Fibroblast of peridontal ligament (primary cell): Measurements from ENCODE around the gene PDE6A.

ENCODE experiments used
- DNase-seq: peaks from one replicate; pipeline ENCODE4 v3.0.0-alpha.2; 2010; ENCODE audit errors: extremely low read depth

PDE6A gene

GRCh38 chr5:149944666-149945065 lies at the start of gene PDE6A:
Gene PDE6A, minus strand, starts transcription at chr5:149944793. Its CDS starts 120 bp downstream, at chr5:149944673.
- no peak for DNase-seq

DNA sequence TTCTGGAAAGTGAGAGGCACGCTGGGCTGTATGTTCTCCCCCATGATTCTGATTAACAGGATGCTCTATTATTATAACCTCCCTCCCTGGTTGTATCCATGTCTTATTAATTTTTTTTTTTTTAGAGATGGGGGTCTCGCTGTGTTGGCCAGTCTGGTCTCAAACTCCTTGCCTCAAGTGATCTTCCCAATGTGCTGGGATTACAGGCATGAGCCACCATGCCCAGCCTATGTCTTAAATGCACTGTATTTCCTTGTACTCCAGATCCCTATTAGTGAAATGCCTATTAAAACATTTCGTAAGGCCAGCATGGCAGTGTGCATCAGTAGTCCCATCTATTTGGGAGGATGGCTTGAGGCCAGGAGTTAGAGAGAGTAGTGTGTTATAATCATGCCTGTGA lies 48.9 kb upstream of the PDE6A start:
- DNase-seq, result no peak

DNA sequence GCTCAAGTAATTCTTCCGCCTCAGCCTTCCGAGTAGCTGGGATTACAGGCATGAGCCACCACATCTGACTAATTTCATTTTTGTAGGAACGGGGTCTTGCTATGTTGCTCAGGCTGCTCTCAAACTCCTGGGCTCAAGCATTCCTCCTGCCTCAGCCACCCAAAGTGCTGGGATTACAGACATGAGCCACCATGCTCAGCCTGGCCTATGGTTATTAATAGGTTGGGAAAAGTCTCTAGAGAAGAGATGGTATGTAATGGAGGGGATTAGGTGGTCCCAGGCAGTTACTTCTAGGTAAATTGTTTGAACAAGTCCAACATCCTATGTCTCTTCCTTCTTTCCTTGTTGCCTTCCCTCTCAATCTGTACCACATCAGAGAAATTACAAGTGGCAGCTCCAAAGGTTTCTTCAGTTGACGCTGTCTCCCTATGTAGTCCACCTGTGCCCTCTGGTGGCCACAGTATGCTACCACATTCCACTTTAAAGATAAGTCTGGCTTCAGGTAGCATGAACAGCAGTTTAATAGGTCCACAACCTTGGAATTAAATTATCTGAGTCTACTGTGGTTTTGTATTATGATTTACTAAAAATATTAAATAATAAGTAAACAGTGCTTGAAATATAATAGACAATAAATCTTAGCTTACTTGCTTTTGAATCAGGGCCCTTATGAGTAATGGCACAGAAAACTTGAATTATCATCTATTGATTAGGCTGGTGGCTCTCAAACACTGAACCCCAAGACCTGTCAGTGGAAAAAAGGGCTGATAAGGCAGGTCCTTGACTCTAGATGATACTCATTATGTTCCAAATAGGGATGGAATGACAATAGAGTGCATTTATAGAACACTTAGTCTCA lies 46.2 kb upstream of the PDE6A start:
- DNase-seq, result peak; percentile 80

GRCh38 chr5:149988126-149988525 lies 43.5 kb upstream of the PDE6A start:
- no peak for DNase-seq

DNA sequence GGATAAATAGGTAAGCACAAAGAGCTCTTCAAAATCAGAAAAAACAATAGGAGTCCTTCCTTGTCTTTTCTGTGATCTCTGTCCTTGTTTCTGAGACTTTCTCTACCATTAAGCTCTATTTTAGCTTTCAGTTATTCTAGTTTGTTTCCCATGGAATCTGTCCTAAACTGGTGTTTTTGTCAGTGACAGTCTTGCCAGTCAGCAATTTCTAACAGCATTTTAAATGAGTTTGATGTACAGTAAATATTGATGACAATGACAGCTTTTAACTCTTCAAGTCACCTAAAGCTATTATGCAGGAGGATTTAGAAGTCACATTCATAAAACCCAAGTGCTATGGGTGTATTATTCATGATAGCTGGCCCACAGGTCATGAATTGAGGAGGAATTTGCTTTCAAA lies 37.9 kb upstream of the PDE6A start:
- DNase-seq, result no peak

DNA sequence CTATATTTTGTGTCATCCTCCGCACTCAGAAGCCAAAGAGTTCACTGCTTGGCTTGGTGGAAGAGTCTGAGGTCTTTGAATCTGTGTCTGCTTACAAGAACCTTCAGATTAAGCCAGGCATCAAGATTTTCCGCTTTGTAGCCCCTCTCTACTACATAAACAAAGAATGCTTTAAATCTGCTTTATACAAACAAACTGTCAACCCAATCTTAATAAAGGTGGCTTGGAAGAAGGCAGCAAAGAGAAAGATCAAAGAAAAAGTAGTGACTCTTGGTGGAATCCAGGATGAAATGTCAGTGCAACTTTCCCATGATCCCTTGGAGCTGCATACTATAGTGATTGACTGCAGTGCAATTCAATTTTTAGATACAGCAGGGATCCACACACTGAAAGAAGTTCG lies 36.6 kb upstream of the PDE6A start:
- no peak for DNase-seq

DNA sequence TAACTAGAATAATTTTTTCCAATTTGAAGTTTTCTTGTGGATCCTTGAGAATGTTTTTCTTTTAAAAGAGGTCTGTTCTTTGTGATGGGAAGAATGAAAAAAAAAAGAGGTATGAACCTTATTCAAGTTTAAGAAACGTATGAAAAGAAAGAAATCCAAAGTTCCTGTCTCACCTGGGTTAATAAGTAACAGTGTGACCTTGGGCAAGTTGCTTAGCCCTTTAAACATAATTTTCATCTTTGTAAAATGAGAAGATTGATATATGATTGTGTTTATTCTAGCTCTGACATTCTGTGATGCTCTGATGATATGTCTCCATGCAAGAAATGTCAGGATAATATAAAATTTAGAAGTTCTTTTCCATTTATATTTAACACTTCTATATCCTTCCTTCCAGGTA lies 35.3 kb upstream of the PDE6A start:
- DNase-seq, result no peak

DNA sequence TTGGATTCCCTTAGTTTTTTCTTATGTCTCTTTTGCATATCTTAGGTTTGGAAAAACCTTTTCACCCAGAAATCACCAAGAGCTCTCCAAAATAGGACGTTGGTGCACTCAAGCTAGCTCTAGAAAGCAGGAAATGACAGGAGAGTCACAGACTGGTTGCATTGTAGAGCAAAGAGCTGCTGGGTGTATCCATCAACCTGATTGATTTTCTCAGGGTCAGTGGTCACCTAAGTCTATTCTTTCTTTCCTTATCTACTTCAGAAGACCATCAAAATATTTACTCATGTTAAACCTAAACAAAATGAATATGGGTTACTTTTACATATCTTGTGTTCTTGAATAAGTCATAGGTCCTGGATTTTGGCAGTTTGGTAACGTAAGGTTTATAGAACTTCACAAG lies 30.8 kb upstream of the PDE6A start:
- DNase-seq, result no peak

DNA sequence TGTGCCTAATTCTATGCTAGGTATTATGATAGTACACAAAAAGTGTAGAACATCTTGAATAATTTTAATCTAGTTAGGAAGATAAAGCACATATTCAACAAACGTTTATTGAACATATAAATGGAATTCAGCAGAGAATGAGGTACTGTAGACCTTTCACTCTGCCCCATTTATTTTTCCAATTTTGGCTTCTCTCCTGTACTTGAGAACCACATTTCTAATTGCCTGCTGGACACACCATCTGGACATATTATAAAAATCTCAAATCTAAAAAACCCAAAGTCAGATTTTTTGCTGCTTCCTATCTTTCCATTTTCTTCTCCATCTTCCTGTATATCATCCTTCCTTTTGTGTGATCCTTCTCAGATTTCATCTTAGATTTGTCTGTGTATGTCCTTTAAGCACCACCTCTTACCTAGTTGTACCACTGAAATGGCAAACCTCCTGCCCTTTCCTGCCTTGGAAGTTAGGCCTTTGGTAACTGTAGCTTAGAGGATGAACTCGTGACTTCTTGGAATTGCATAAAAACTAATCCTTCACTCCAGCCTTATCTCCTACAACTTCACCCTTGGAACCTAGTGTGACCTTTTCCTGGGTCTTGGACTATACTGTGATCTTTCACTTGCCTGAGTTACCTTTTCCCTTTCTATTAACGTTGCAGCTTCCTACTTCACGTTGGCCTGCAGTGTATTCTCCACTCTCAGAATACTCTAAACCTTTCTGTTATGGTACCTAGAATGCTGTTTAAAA lies 24.8 kb upstream of the PDE6A start:
- no peak for DNase-seq

DNA sequence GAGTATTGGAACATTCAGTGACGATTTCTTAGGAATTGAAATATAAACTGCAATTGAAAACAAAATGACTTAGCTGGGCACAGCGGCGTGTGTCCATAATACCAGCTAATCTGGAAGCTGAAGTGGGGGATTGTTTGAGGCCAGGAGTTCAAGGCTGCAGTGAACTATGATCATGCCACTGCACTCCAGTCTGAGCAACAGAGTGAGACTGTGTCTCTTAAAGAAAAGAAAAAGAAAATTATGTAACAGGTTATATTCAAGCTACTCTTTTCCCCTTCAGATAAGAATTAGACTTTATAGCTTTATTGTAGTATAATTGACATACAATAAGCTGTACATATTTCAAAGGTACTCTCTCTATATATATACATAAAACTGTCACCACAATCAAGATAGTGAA lies 22.4 kb upstream of the PDE6A start:
- no peak for DNase-seq

DNA sequence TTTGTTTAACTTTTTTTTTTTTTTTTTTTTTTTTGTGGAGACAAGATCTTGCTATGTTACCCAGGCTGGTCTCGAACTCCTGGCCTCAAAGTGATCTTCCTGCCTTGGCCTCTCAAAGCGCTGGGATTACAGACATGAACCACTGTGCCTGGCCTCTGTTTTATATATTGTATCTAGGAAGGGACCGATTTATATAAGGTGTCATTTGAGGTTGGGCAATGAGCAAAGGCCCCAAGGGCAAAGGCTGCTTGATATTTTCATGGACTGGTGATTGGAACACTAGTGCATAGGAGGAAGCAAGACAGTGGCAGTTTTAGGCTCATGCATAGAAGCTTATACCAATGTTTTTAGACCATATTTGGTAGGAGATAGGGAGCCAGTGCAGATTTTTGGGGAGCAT lies 19.1 kb upstream of the PDE6A start:
- DNase-seq, result no peak

- DNase-seq, result no peak
Observed at GRCh38 chr5:149962601-149963300, 18.2 kb upstream of the PDE6A start.

DNA sequence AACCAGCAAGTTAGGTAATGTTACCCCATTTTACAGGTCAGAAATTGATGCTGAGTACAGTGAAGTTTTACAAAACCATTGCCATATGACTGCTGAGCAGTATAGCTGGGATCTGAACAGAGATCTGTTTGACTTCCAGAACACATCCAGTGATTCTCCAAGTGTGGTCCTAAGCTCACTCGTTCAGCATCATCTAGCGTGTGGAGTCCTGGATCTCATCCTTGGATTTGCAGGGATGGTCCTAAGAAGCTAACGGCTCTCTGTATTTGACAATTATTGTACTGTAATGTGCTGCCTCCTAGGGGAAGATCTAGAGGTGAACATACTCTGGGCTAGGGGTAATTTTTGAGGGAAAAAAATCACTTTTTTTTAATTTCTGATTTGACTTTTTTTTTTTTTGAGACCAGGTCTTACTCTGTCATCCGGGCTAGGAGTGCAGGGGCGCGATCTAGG lies 17.4 kb upstream of the PDE6A start:
- DNase-seq, result peak; percentile 72

DNA sequence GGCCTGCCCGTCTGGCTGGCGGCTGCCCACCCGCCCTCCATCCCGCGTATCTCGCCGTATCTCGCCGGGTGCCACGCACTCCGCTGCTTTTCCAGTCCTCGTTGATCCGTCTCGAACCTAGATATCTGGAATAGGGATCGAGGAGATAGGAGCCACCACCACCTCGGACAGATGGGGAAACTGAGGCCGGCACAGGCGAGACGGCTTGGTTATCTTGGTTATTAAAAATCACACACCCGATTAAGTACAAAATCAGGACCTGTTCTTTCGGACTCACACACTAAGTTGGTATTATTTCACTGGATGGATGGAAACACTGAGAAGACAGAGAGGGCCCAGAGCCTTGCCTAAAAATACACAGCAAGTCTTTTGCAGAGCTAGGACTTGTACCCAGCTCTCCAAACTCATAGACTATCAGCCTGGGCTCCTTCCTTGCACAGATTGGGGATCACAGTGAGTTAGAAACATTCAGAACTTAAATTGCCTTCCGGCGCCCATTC lies 16.6 kb upstream of the PDE6A start:
- DNase-seq, result no peak

GRCh38 chr5:149960272-149961185 lies 15.9 kb upstream of the PDE6A start, which contains the start of gene SLC26A2:
Gene SLC26A2, plus strand, starts transcription at chr5:149960758. Its CDS starts 16,895 bp downstream, at chr5:149977653.
- DNase-seq, result peak; percentile 96

DNA sequence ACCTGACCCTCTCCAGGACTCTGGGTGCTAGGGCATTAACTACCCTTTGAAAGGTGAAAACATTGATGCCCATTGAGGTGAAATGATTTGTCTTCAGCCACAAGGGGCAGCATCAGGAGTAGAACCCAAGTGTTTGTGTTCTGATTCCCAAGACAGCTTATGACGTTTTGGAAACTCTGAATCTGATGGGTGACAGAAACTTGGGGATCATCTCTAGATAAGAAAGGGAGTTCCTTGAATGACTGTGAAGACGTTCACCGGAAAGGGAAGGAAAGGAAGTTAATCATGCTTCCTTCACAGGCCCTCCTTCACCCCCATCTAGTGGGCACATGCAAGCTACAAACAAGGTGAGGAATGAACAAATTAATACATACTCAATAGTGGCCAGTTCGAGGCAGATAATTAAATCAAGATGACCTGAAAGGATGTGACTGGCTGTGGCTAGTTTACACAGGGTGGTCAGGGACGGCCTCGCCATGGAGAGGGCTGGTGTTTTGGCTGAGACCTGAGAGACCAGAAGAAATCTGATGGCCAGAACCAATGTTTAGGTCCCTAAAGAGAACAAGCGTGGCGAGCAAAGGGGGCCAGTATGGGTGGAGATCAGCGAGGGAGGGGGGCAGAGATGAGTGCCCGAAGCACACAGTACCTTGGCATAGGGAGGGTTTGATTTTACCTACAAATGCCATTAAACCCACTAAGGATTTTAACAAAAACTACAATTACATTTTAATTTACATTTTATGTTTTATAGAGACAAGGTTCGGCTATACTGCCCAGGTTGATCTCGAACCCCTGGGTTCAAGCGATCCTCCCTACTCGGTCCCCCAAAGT lies 15.0 kb upstream of the PDE6A start:
- DNase-seq, result peak; percentile 59

- no peak for DNase-seq
Observed at GRCh38 chr5:149957855-149958254, 13.3 kb upstream of the PDE6A start.

DNA sequence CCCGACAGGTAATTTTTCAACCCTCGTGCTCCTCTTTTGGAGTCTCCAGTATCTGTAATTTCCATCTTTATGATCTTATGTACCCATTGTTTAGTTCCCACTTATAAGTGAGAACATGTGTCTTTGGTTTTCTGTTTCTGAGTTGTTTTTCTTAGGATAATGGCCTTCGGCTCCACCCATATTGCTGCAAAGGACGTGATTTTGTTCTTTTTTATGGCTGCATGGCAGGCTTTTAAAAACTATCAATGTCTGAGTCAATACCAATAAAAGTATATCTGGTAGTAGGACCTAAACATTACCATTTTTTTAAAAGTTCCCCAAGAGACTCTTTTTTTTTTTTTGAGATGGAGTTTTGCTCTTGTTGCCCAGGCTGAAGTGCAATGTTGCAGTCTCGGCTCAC lies 12.1 kb upstream of the PDE6A start:
- DNase-seq, result no peak

DNA sequence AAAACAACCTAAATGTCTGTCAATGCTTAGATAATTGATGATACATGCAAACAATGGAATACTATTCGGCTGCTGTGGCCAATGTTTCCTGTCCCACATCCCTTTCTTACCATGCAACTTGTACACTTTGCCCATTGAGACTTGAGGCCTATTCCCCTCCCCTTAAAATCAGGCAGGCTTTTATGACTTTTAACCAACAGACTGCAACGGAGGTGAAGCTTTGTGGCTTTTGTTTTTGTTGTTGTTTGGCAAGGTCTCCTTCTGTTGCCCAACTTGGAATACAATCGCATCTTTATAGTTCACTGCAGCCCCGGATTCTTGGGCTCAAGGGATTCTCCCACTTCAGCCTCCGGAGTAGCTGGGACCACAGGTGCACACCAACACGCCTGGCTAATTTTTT lies 10.2 kb upstream of the PDE6A start:
- no peak for DNase-seq

DNA sequence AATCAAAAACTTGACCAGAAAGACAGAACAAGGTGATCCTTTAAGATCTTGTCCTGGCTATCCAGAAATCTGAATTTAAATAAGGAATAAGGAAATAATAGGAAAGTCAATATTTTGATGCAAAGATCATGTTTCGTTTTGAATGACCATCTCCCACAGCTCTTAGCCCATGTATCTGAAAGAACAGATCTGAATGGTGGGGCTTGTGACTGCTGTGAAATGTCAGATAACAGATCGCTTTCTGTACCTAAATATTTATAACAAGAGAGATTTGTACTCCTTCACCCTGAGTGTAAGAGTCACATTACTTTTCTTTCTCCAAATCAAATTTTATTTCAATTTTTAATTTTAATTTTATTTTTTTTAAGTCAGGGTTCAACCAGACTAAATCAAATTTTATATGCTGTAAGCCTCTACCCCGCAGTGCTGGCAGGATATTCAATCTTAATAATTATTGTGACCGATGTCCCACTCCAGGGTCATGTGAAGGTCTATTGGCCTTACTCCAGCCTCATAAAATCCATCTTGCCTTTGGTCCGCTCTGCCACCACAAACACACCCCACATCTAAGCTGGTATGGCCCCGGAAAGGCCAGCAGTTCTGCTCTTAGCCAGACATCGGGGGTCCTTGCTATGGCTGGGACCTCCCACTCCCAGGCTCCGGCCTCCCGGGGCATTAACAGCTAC lies 9.0 kb upstream of the PDE6A start:
- no peak for DNase-seq
